ENCODE results near the gene EFR3B. TPM values are rescaled to one million over a fixed set of nuclear protein-coding genes. Genes with fewer than 3 reads are reported as not detected.

Gene EFR3B
- polyA plus RNA-seq, 1 experiment, result 0.11 TPM

- DNase-seq (ENCODE audit: low read depth), result peak; percentile 23
- POLR2A ChIA-PET, result no interaction called here
These were observed 63.6 kb downstream of the EFR3B start for GRCh38 chr2:25105336-25106085.

DNA sequence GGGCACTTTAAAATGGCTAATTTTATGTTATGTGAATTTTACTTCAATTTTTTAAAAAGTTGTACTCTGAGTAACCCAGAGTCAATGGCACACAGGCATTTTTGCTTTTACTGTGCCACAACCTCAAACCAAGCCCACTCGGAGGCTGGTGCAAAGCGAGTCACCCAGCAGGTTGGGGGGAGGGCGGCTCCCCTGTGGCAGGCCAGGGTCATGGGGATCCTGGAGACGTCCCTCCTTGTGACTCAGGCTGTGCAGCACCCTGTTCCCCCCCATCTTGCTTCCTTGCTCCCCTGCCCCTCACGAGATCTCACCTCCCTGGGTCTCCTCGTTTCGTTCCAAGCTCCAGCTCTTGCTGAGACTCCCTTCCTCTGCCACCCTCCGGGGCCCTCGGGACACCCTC, 67.9 kb downstream of the EFR3B start:
- no peaks in the 10 kb centered on the region for H3K36me3 ChIP-seq (ENCODE audit: control insufficient read depth, insufficient read depth, low read length)
- DNase-seq (ENCODE audit: low read depth), result no peak
- no peak for TF ChIP-seq CTCF (IDR thresholded peaks at IDR 0.05; ENCODE audit: insufficient read depth, low read depth, low read length)
- CTCF ChIA-PET, result no interaction called here
- no peaks in the 10 kb centered on the region for H3K27me3 ChIP-seq (ENCODE audit: control insufficient read depth, insufficient read depth, low read length)
- H3K4me3 ChIP-seq (ENCODE audit: low read depth, low read length), result no peak overlapping the region
- POLR2A ChIA-PET, result no interaction called here

More at GRCh38 chr2:25105336-25106085, 63.6 kb downstream of the EFR3B start:
- no peaks in the 10 kb centered on the region for H3K36me3 ChIP-seq (ENCODE audit: control insufficient read depth, insufficient read depth, low read length)
- no peaks in the 10 kb centered on the region for H3K27me3 ChIP-seq (ENCODE audit: control insufficient read depth, insufficient read depth, low read length)
- H3K4me3 ChIP-seq (ENCODE audit: low read depth, low read length), result no peak overlapping the region
- no peak for TF ChIP-seq CTCF (IDR thresholded peaks at IDR 0.05; ENCODE audit: insufficient read depth, low read depth, low read length)
- CTCF ChIA-PET, result interaction anchor here (1.2 kb wide), 3 partner anchors 24 to 130 kb away, joined by 3 to 9 read pairs (median 4); no protein-coding TSS in a partner anchor

DNA sequence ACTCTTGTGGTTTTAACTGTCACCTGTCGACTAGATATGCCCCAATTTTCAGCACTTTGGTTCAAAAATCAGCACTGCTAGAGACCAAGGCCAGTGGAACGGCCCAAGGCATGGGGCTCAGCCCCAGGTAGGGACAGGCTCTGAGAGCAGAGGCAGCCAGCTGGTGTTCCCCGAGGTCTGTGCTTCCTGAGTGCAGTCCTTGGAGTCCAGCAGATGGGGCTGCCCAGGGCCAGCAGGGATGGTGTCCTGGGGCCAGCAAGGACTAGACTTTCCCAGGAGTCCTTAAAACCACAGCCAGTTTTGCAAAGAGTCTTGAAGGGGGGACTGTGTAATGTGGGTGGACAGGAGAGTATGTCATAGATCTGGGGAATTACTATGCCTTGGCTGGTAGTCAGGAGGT, 70.2 kb downstream of the EFR3B start:
- DNase-seq (ENCODE audit: low read depth), result no peak
- Histone ChIP-seq H3K36me3 (ENCODE audit: control insufficient read depth, insufficient read depth, low read length) (no peaks in the 10 kb centered on the region), H3K27me3 (ENCODE audit: control insufficient read depth, insufficient read depth, low read length) (no peaks in the 10 kb centered on the region), H3K4me3 (ENCODE audit: low read depth, low read length) (no peak overlapping the region)
- CTCF ChIA-PET, result interaction anchor here (1.1 kb wide), 1 partner anchor 702 kb away, joined by 3 read pairs; no protein-coding TSS in a partner anchor
- no peak for TF ChIP-seq CTCF (IDR thresholded peaks at IDR 0.05; ENCODE audit: insufficient read depth, low read depth, low read length)
- POLR2A ChIA-PET, result no interaction called here

GRCh38 chr2:25115249-25115883, 73.5 kb downstream of the EFR3B start:
- no peak for TF ChIP-seq CTCF (IDR thresholded peaks at IDR 0.05; ENCODE audit: insufficient read depth, low read depth, low read length)
- no peaks in the 10 kb centered on the region for H3K36me3 ChIP-seq (ENCODE audit: control insufficient read depth, insufficient read depth, low read length)
- no peaks in the 10 kb centered on the region; the same call in 1 of the 2 replicates for H3K27me3 ChIP-seq (ENCODE audit: control insufficient read depth, insufficient read depth, low read length)
- ChIA-PET CTCF (interaction anchor here (1.5 to 1.6 kb wide), 2 partner anchors 13 to 139 kb away, joined by 4 to 9 read pairs; no protein-coding TSS in a partner anchor), POLR2A (no interaction called here)
- no peak overlapping the region for H3K4me3 ChIP-seq (ENCODE audit: low read depth, low read length)
- DNase-seq (ENCODE audit: low read depth), result no peak

- Histone ChIP-seq H3K4me3 (ENCODE audit: low read depth, low read length) (no peak overlapping the region), H3K36me3 (ENCODE audit: control insufficient read depth, insufficient read depth, low read length) (no peaks in the 10 kb centered on the region), H3K27me3 (ENCODE audit: control insufficient read depth, insufficient read depth, low read length) (no peaks in the 10 kb centered on the region; the same call in 1 of the 2 replicates)
- ChIA-PET POLR2A (no interaction called here), CTCF (interaction anchor here (1.5 to 1.6 kb wide), 2 partner anchors 13 to 140 kb away, joined by 4 to 9 read pairs; no protein-coding TSS in a partner anchor)
- peak; percentile 20 for DNase-seq (ENCODE audit: low read depth)
- TF ChIP-seq CTCF (IDR thresholded peaks at IDR 0.05; ENCODE audit: insufficient read depth, low read depth, low read length), result no peak
These were observed 74.0 kb downstream of the EFR3B start for GRCh38 chr2:25115902-25116301.

Measured in BJ (cell line).